ENCODE results near the gene MMP21. TPM values are rescaled to one million over a fixed set of nuclear protein-coding genes. Genes with fewer than 3 reads are reported as not detected.

The MMP21 gene
- total and polyA plus RNA-seq, 2 of the 13 experiments (the other 11 are each of a cell fraction or from before 2014, with no cell fraction given), result not detected

DNA sequence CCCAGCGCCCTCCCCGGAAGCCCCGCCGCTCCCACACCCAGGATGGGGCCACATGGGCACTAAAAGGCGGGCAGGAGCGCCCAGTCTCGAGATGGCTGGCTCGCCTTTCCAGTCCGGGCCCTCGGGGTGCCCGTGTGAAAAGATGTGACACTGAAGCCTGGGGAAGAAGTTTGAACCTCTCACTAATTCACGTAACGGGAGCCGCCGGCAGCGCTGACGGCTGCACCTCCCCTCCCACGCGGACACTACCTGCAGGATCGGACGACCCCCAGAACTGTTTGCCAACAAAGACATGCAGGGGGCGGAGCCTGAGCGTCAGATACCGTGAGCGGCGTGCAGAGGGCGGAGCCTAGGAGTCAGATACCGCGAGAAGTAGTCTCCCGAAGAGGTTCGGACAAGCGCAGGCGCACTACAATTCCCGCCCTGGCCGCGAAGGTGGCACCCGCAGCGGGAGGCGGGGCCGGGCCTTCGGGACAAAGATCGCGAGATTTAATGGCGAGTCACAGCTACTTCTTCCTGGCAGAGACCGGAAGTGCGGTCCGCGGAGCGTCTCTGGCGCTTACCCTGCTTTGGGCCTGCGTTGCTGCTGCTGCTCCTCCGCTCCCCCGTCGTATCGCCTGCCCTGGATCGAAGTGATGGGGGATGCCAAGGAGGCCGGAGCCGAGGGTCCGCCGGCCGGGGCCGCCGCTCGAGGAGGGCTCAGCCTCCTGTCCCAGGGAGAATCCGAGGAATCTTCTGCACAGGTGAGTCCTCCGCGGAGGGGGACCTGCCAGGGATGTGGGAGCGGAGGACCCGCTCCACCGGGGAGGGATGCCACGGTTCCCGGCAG lies 56.2 kb downstream of the MMP21 start, which contains the start of gene EDRF1 (continued):
- TF ChIP-seq, protein P1, sequence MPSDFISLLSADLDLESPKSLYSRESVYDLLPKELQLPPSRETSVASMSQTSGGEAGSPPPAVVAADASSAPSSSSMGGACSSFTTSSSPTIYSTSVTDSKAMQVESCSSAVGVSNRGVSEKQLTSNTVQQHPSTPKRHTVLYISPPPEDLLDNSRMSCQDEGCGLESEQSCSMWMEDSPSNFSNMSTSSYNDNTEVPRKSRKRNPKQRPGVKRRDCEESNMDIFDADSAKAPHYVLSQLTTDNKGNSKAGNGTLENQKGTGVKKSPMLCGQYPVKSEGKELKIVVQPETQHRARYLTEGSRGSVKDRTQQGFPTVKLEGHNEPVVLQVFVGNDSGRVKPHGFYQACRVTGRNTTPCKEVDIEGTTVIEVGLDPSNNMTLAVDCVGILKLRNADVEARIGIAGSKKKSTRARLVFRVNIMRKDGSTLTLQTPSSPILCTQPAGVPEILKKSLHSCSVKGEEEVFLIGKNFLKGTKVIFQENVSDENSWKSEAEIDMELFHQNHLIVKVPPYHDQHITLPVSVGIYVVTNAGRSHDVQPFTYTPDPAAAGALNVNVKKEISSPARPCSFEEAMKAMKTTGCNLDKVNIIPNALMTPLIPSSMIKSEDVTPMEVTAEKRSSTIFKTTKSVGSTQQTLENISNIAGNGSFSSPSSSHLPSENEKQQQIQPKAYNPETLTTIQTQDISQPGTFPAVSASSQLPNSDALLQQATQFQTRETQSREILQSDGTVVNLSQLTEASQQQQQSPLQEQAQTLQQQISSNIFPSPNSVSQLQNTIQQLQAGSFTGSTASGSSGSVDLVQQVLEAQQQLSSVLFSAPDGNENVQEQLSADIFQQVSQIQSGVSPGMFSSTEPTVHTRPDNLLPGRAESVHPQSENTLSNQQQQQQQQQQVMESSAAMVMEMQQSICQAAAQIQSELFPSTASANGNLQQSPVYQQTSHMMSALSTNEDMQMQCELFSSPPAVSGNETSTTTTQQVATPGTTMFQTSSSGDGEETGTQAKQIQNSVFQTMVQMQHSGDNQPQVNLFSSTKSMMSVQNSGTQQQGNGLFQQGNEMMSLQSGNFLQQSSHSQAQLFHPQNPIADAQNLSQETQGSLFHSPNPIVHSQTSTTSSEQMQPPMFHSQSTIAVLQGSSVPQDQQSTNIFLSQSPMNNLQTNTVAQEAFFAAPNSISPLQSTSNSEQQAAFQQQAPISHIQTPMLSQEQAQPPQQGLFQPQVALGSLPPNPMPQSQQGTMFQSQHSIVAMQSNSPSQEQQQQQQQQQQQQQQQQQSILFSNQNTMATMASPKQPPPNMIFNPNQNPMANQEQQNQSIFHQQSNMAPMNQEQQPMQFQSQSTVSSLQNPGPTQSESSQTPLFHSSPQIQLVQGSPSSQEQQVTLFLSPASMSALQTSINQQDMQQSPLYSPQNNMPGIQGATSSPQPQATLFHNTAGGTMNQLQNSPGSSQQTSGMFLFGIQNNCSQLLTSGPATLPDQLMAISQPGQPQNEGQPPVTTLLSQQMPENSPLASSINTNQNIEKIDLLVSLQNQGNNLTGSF (CRISPR knock-in tag; IDR thresholded peaks at IDR 0.05), result peak; percentile 36
- TF ChIP-seq NBN (conservative IDR thresholded peaks at IDR 0.05), result no peak
- TF ChIP-seq PRDM10 (CRISPR knock-in tag; IDR thresholded peaks at IDR 0.05; ENCODE audit: low read depth), result peak; percentile 44; the same call in 1 of the 2 replicates
- TF ChIP-seq MLLT10 (CRISPR knock-in tag; IDR thresholded peaks at IDR 0.05), result 0 out of 2 replicates have a peak, but pooled peaks have one; percentile 17
- TF ChIP-seq MAZ (IDR thresholded peaks at IDR 0.05; ENCODE audit: borderline replicate concordance, low read depth, low read length), result peak; percentile 39; the same call in 1 of the 2 replicates
- TF ChIP-seq MAZ (CRISPR knock-in tag; IDR thresholded peaks at IDR 0.05; ENCODE audit: low read depth), result peak; percentile 39; the same call in 1 of the 2 replicates
- TF ChIP-seq KLF6 (CRISPR knock-in tag; IDR thresholded peaks at IDR 0.05), result 0 out of 2 replicates have a peak, but pooled peaks have one; percentile 13
- no peak for TF ChIP-seq RELA (CRISPR knock-in tag; IDR thresholded peaks at IDR 0.05)
- peak; percentile 75 for TF ChIP-seq ISL2 (CRISPR knock-in tag; IDR thresholded peaks at IDR 0.05)
- no peak for TF ChIP-seq ZNF260 (CRISPR knock-in tag; IDR thresholded peaks at IDR 0.05; ENCODE audit: borderline replicate concordance, low read depth)
- no peak for TF ChIP-seq MIER2 (CRISPR knock-in tag; IDR thresholded peaks at IDR 0.05)
- no peak for TF ChIP-seq SIX1 (CRISPR knock-in tag; IDR thresholded peaks at IDR 0.05; ENCODE audit: borderline replicate concordance)
- TF ChIP-seq AFF4 (CRISPR knock-in tag; IDR thresholded peaks at IDR 0.05), result no peak
- TF ChIP-seq SAFB2 (CRISPR knock-in tag; IDR thresholded peaks at IDR 0.05; ENCODE audit: borderline replicate concordance, low read depth), result peak; percentile 70; the same call in 1 of the 2 replicates
- peak; percentile 85; the same call in 1 of the 2 replicates for TF ChIP-seq LBX2 (CRISPR knock-in tag; IDR thresholded peaks at IDR 0.05; ENCODE audit: borderline replicate concordance)
